Neural progenitor cell (in vitro differentiated cells): ENCODE data around the gene BAHD1. TPM values are rescaled to one million over a fixed set of nuclear protein-coding genes. Genes with fewer than 3 reads are reported as not detected.

ENCODE experiments used
- DNase-seq: peaks from one replicate; pipeline ENCODE4 v3.0.0-alpha.2; 2016; ENCODE audit warnings: low spot score
- H2AFZ ChIP-seq: fragments of 200-600 bp; sonication (generic); replicated peaks from 2 replicates; pipeline ENCODE4 v1.6.1; 2016; ENCODE audit warnings: antibody characterized with exemption
- H3F3A ChIP-seq: fragments of 200-600 bp; sonication (generic); 2 replicates; pipeline ENCODE4 v1.6.1; 2016; ENCODE audit warnings: antibody characterized with exemption, low read depth
- H3K27ac ChIP-seq: fragments of 200-600 bp; sonication (generic); 2 replicates; pipeline ENCODE4 v1.5.1; 2016; ENCODE audit warnings: mild to moderate bottlenecking
- H3K27me3 ChIP-seq: fragments of 200-600 bp; sonication (generic); 2 replicates; pipeline ENCODE4 v1.6.1; 2016; ENCODE audit warnings: mild to moderate bottlenecking, moderate library complexity
- H3K36me3 ChIP-seq: fragments of 200-600 bp; sonication (generic); 2 replicates; pipeline ENCODE4 v1.5.1; 2016
- H3K4me1 ChIP-seq: fragments of 200-600 bp; sonication (generic); 2 replicates; pipeline ENCODE4 v1.6.1; 2016; ENCODE audit warnings: mixed run types
- H3K4me2 ChIP-seq: fragments of 200-600 bp; sonication (generic); 2 replicates; pipeline ENCODE4 v1.6.1; 2016
- H3K4me3 ChIP-seq: fragments of 200-600 bp; sonication (generic); 2 replicates; pipeline ENCODE4 v1.5.1; 2016
- H3K79me2 ChIP-seq: fragments of 200-600 bp; sonication (generic); 2 replicates; pipeline ENCODE4 v1.6.1; 2016; ENCODE audit warnings: low read depth
- H3K9ac ChIP-seq: fragments of 200-600 bp; sonication (generic); 2 replicates; pipeline ENCODE4 v1.6.1; 2016
- H3K9me3 ChIP-seq: fragments of 200-600 bp; sonication (generic); 2 replicates; pipeline ENCODE4 v1.5.1; 2016; ENCODE audit warnings: low read depth
- H4K20me1 ChIP-seq: fragments of 200-600 bp; sonication (generic); 2 replicates; pipeline ENCODE4 v1.6.1; 2016; ENCODE audit warnings: low read depth
- H3K27ac Mint-ChIP-seq: 3 replicates; pipeline ENCODE4 v1.8.0; 2021; ENCODE audit warnings: mixed read lengths
- H3K27me3 Mint-ChIP-seq: 2 replicates; pipeline ENCODE4 v1.8.0; 2022; ENCODE audit warnings: low read depth, mild to moderate bottlenecking, inconsistent platforms, moderate library complexity, mixed read lengths; ENCODE audit not compliant: insufficient read depth
- H3K36me3 Mint-ChIP-seq: 3 replicates; pipeline ENCODE4 v1.8.0; 2021; ENCODE audit warnings: mixed read lengths
- H3K4me1 Mint-ChIP-seq: 3 replicates; pipeline ENCODE4 v1.8.0; 2021; ENCODE audit warnings: mixed read lengths
- H3K4me3 Mint-ChIP-seq: 3 replicates; pipeline ENCODE4 v1.8.0; 2021; ENCODE audit warnings: mild to moderate bottlenecking, moderate library complexity, mixed read lengths
- H3K9me3 Mint-ChIP-seq: 3 replicates; pipeline ENCODE4 v1.8.0; 2020; ENCODE audit warnings: mixed read lengths
- EZH2 ChIP-seq: fragments of 200-600 bp; sonication (generic); IDR thresholded peaks from 2 replicates; pipeline ENCODE4 v1.6.1; 2017; ENCODE audit warnings: antibody characterized with exemption, mild to moderate bottlenecking, moderate library complexity
- EZH2phosphoT487 ChIP-seq: fragments of 200-600 bp; sonication (generic); IDR thresholded peaks from 2 replicates; pipeline ENCODE4 v1.6.1; 2017; ENCODE audit warnings: antibody characterized with exemption
- total RNA-seq: library from RNA; depleted of rRNA; stranded (reverse); fragments of >200 nt; gene quantifications from 2 replicates; pipeline ENCODE4 v1.2.3, GENCODE V29; 2015; ENCODE audit warnings: low replicate concordance
- TF ChIP-seq, protein P1 (sequence below): fragments of 200-600 bp; sonication (generic); IDR thresholded peaks from 2 replicates; pipeline ENCODE4 v1.5.1; 2017; ENCODE audit warnings: antibody characterized with exemption, mild to moderate bottlenecking

The BAHD1 gene
- total RNA-seq, 1 donor from 2014 or later = 5.8 TPM

DNA sequence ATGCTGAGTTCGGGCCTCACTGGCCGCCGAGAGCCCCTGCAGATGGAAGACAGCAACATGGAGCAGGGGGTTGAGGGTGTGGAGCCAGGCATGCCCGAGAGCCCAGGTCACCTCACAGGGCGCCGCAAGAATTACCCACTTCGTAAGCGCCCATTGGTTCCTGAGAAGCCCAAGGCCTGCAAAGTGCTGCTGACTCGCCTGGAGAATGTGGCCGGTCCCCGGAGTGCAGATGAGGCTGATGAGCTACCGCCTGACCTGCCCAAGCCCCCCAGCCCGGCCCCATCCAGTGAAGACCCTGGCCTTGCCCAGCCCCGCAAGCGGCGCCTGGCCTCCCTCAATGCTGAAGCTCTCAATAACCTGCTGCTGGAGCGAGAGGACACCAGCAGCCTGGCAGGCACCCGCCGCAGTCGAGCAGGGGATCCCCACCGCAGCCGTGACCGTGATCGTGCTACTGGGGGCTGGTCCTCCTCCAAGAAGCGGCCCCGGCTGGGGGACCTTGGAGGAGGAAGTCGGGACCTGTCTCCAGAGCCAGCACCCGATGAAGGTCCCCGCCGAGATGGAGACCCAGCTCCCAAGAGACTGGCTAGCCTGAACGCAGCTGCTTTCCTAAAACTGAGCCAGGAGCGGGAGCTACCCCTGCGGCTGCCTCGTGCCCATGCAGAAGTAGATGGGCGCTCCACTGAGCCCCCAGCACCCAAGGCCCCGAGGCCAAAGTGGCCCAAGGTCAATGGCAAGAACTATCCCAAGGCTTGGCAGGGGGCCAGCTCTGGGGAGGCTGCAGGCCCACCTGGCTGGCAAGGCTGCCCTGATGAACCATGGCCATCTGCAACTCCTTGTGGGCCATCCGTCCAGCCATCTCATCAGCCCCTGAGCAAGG is 18.0 kb downstream of the BAHD1 start:
- peaks cover 6% of the 10 kb centered on the region for H3K36me3 Mint-ChIP-seq
- no peak for TF ChIP-seq EZH2phosphoT487
- TF ChIP-seq, protein P1, sequence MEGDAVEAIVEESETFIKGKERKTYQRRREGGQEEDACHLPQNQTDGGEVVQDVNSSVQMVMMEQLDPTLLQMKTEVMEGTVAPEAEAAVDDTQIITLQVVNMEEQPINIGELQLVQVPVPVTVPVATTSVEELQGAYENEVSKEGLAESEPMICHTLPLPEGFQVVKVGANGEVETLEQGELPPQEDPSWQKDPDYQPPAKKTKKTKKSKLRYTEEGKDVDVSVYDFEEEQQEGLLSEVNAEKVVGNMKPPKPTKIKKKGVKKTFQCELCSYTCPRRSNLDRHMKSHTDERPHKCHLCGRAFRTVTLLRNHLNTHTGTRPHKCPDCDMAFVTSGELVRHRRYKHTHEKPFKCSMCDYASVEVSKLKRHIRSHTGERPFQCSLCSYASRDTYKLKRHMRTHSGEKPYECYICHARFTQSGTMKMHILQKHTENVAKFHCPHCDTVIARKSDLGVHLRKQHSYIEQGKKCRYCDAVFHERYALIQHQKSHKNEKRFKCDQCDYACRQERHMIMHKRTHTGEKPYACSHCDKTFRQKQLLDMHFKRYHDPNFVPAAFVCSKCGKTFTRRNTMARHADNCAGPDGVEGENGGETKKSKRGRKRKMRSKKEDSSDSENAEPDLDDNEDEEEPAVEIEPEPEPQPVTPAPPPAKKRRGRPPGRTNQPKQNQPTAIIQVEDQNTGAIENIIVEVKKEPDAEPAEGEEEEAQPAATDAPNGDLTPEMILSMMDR = no peak
- TF ChIP-seq EZH2 = no peak
- H3K4me1 ChIP-seq = peaks cover 10% of the 10 kb centered on the region
- no peaks in the 10 kb centered on the region for H3K9me3 Mint-ChIP-seq
- H3K27me3 Mint-ChIP-seq = no peaks in the 10 kb centered on the region
- no peak overlapping the region for H3K4me3 Mint-ChIP-seq
- H3K27me3 ChIP-seq = no peaks in the 10 kb centered on the region
- no peak overlapping the region for H3K27ac ChIP-seq
- no peaks in the 10 kb centered on the region for H3K9me3 ChIP-seq
- H3K4me3 ChIP-seq = no peak overlapping the region
- H3K4me1 Mint-ChIP-seq = peaks cover 35% of the 10 kb centered on the region
- H3K79me2 ChIP-seq = peaks cover 51% of the 10 kb centered on the region
- DNase-seq = no peak
- peaks cover 65% of the 10 kb centered on the region for H4K20me1 ChIP-seq
- no peak overlapping the region for H2AFZ ChIP-seq
- no peak overlapping the region for H3K27ac Mint-ChIP-seq
- H3K4me2 ChIP-seq = no peak overlapping the region
- no peaks in the 10 kb centered on the region for H3K36me3 ChIP-seq
- H3K9ac ChIP-seq = no peak overlapping the region
- H3F3A ChIP-seq = no peaks in the 10 kb centered on the region

DNA sequence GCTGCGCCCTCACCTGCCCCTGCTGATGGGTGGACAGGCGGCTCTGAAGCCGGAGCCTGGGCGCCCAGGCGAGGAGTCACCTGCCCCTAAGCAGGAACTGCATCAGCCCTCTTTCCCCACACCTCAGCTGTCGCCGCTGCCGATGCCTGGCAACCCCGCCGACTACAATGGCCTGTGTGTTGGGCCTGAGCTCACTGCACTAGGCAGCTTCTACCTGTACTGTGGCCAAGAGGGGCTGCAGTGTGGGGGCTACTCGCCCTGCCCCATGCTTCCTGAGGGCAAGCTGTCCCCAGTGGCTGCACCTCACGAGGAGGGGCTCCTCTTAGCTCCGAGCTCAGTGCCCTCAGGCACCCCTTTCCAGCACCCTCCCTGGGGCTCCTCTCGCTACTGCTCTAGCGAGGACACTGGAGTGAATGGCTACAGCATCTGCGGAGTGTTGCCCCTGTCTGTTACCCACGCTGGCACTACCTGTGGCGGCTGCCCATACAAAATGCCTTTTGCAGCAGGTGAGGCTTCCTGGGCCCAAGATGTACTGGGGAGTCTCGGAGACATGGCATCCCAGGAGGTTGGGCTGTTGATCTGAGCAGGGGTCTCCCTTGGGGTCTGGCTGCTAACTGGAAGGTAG is 18.8 kb downstream of the BAHD1 start:
- Histone ChIP-seq H3K4me2 (no peak overlapping the region), H3F3A (no peaks in the 10 kb centered on the region), H3K9me3 (no peaks in the 10 kb centered on the region), H3K4me1 (peaks cover 7% of the 10 kb centered on the region), H3K27ac (no peak overlapping the region), H3K4me3 (no peak overlapping the region), H3K9ac (no peak overlapping the region), H3K27me3 (no peaks in the 10 kb centered on the region), H4K20me1 (peaks cover 60% of the 10 kb centered on the region), H3K79me2 (peaks cover 43% of the 10 kb centered on the region), H3K36me3 (no peaks in the 10 kb centered on the region), H2AFZ (no peak overlapping the region)
- Mint-ChIP-seq H3K27me3 (no peaks in the 10 kb centered on the region), H3K4me1 (peaks cover 29% of the 10 kb centered on the region), H3K4me3 (no peak overlapping the region), H3K9me3 (no peaks in the 10 kb centered on the region), H3K27ac (no peak overlapping the region), H3K36me3 (peaks cover 7% of the 10 kb centered on the region)
- TF ChIP-seq, protein P1 = no peak
- no peak for TF ChIP-seq EZH2phosphoT487
- TF ChIP-seq EZH2 = no peak
- no peak for DNase-seq

DNA sequence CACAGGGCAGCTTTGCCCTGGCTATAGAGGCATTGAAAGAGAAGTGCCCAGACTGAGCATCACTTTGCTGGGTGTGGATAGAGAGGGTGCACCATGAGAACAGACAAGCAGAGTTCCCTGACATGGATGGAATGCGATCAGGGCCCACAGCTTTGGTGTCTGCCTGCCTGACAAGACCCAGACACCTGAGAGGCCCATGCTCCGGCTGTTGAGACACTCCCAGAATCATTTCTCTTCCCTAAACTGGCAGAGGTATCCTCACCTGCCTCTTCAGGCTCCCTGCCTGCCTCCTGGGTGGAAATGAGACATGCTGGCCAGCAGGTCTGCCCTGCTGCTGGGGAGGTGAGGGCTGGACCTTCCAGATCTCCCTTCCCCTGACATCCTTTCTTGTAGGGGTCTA is 19.7 kb downstream of the BAHD1 start:
- Histone ChIP-seq H3K4me3 (no peak overlapping the region), H3K27me3 (no peaks in the 10 kb centered on the region), H3K36me3 (no peaks in the 10 kb centered on the region), H3F3A (no peaks in the 10 kb centered on the region), H3K27ac (no peak overlapping the region), H3K4me2 (no peak overlapping the region), H4K20me1 (peaks cover 51% of the 10 kb centered on the region), H3K9ac (no peak overlapping the region), H2AFZ (no peak overlapping the region), H3K4me1 (no peaks in the 10 kb centered on the region), H3K79me2 (peaks cover 34% of the 10 kb centered on the region), H3K9me3 (no peaks in the 10 kb centered on the region)
- Mint-ChIP-seq H3K27ac (no peak overlapping the region), H3K9me3 (no peaks in the 10 kb centered on the region), H3K4me3 (no peak overlapping the region), H3K36me3 (peaks cover 8% of the 10 kb centered on the region), H3K27me3 (no peaks in the 10 kb centered on the region), H3K4me1 (peaks cover 20% of the 10 kb centered on the region)
- DNase-seq = no peak
- TF ChIP-seq EZH2 (no peak), EZH2phosphoT487 (no peak)
- TF ChIP-seq, protein P1 = no peak
